GM19099 (cell line): ENCODE data around the gene SLC4A11.

Experiments used
- POLR2A ChIP-seq: IDR thresholded peaks from 3 replicates; pipeline ENCODE4 v1.6.1; 2011; ENCODE audit warnings: low read depth; ENCODE audit not compliant: insufficient read length; ENCODE audit errors: extremely low read depth

SLC4A11 gene

DNA sequence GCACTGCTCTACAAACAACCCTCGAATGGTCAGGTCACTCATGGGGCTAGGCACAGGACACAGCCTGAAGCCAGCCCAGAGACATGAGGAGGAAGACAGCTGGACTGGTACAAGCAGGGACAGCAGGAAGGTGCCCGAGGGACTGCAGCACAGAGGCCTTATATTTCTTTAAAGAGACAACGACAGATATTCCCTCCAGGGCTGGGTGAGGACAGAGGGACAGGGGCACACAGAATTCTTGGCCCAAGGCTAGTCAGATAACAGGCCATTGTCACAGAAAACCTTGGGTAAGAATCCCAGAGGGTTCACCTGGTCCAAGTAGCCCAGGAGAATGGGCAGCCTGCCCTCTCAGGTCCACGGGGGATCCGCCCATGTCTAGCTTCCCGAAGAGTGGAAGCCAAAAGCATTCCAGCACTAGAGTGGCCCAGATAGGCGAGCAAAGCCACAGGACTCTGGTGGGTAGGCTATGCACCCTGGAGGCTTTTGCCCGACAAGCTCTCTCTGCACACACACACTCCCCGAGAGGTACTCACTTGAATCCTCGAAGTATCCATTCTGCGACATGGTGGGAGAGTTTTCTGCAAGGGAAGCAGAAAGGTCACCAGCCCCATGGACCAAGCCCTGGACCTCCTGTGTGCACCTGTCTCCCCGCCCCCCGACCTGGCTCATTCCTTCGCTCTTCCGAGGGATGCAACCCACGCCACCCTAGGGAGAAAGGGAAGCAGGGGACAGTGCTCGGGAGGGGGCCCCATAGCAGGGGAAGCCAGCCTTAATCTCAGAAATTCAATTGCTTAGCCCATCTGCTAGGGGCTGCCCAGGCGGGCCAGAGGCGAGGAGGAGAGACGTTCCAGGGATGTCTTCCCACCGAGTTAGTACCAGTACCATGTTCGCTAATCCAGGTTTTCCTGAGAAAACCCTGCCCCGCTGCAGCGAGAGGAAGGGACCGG lies 1.7 kb downstream of the SLC4A11 start:
- TF ChIP-seq POLR2A = no peak

DNA sequence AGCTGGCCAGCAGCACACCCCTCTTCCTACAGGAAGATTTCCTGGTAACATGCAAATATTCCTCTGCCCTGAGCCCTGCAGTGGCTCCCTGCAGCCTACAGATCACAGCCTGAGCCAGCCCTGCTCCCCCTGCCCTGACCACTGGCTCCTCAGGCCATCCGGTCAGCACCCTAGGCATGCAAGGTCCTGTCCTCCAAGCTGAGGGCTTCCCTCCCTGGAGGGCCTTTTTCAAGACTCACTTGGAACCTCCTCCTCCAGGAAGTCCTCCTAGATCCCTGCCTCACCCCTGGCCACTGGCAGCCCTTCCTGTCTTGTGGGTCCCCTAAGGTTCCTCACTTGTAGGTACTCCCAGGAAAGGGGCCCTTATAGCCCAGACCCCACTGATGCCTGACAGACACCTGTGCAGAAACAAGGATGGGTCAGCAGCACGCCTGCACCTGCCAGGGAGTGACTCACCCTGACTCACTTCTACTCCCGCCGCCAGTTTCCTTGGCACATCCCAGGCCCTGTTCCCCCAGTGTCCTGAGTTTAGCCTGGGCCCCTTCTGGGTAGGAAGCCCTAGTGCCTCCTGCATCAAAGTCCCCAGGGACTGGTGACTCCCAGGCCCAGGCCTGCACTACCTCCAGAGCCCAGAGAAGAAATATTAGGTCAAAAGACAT lies 3.2 kb downstream of the SLC4A11 start:
- no peak for TF ChIP-seq POLR2A

DNA sequence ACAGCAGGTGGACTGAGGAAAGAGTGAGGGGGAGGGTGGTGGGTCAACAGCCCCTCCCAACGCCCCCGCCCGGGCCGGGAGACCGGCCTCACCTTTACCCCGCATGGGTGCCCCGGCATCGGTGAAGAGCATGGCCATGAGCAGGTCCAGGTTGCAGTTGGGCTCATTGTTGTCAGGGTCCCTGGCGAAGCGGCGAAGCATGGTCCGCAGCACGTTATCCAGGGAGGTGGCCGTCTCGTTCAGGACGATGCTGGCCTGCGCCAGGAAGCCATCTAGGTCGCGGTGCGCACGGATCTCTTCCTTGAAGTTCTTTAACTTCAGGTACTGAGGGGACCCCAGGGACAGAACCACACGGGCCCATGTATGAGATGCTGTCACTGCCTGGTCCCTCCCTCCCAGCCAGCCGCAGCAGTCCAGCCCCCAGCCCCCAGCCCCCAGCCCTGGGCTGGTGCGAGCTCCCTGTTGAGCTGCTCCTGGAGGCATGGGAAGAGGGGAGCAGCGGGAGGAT lies 4.9 kb downstream of the SLC4A11 start:
- TF ChIP-seq POLR2A = no peak

DNA sequence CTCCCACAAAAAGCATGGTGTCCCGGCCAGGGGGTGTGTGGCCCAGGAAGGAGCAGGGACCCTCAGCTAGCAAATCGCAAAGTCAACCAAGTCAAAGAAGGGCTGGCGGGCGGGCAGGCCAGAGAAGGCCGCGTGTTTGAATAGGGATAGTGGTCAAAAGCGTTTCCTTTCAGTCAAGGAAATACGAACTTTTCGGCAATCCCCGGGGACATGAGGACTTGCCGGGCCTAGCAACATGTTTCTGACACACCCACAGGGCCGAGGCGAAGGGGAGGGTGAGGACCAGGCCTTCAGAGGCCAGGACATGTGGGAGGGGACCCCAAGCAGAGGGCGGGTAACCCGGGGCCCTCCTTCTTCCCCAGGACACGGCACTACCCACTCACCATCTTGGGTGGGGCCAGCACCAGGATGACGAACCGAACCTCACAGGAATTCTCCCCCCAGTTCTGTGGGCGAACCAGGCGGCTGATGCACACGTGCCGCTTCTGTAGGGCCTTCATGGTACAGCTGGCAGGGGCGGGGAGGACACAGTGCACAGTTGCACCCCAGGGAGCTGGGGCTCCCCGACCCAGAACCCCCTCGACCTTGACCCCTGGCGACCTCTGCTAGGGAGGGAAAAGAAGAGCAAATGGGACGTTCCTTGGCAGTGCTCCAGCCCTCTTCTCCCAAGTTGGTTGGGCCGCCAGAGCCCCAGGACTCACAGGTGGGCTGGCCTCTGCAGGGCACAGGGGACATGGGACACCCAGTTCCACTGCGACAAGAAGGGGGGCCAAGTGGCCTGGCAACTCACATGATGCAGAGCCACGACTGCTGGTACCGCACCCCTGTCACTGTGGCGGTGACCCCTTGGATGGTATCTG lies 5.6 kb downstream of the SLC4A11 start:
- TF ChIP-seq POLR2A = no peak

DNA sequence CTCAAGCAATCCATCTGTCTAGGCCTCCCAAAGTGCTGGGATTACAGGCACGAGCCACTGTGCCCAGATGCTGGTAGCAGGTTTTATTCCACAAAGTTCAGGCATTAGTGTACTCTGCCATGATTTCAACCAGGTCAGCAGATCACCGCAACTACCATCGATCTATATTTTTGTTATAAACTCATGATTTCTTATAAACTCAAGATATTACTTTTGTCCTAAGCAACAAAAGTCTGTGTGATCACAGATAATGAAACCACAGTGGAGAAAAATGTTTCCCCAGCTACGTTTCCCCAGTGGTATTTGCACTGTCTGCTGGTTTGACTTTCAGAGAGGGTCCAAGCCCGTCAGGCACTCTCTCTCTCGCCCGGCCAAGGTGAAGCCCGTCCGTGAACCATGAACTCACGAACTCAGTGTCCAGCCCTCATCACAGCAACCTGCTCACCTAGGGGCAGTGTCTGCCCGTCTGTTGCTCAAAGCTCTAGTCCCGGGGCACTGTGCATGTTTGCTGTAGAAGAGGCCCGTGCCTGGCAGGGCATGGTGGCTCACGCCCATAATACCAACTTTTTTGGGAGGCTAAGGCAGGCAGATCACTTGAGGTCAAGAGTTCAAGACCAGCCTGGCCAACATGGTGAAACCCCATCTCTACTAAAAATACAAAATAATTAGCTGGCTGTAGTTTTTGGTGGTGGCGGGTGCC lies 7.0 kb downstream of the SLC4A11 start:
- no peak for TF ChIP-seq POLR2A

DNA sequence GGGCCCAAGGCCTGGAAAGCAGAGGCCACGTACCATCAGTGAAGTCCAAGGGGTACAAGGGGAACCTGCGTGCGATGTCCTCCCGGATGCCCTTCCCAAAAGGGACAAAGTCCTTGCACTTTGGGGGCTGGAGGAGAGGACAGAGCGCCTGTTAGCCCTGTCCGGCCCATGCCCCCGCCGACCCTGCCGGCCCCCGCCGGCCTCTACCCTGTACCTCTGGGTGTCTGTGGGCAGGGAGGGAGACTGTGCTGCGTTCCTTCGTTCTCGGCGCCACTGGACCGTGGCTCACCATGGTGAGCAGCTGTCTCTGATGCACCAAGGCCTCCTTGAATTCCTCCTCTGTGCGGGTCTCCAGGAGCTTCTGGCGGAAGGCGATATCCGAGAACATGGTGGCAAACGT lies 7.9 kb downstream of the SLC4A11 start:
- TF ChIP-seq POLR2A = no peak

DNA sequence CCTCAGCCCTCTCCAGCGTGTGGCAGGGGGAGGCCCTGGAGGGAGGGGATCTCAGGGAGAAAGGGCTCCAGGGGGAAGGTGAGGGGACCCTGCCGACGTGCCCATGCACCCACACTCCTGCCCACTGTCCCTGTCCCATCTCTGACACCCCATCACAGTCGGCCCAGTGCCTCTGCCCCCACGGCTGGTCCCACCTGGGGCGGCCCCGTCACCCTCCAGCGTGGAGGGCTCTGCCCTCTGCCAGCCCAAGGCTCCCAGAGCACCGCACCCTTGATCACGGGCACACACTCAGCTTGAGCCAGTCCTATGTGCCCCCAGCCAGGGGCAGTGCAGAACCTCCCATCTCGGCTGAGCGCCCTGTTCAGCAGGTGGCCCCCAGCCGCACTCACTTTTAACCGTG lies 9.2 kb downstream of the SLC4A11 start:
- no peak for TF ChIP-seq POLR2A

DNA sequence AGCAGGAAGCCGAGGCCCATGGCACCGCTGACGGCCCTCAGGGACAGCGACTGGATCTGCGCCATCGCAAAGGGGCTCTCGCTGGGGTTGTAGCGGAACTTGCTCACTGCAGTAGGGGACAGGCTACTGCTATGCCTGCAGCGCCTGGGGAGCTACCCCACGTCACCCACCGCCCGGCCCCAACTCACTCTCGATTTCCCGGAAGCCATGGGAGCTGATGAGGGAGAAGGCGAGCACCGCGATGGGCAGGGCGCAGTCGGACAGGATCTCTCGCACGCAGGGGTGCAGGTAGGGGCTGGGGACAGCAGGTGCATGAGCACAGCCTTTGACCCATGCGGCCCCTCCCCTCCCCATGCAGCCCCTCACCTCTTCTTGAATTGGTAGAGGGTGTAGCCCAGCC lies 9.8 kb downstream of the SLC4A11 start:
- no peak for TF ChIP-seq POLR2A

DNA sequence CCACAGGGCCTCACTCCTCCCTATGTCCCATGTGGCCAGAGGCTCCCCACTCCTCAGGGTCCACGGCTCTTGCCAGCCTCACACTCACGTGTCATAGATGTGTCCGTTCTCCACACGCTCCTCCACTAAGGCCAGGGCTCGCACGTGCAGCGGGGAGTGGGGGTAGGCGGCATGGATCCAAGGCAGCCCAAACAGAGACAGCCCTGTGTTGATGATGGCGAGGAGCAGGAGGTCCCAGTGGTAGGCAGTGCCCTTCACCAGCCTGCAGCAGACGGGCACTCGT lies 10.3 kb downstream of the SLC4A11 start:
- TF ChIP-seq POLR2A = no peak

DNA sequence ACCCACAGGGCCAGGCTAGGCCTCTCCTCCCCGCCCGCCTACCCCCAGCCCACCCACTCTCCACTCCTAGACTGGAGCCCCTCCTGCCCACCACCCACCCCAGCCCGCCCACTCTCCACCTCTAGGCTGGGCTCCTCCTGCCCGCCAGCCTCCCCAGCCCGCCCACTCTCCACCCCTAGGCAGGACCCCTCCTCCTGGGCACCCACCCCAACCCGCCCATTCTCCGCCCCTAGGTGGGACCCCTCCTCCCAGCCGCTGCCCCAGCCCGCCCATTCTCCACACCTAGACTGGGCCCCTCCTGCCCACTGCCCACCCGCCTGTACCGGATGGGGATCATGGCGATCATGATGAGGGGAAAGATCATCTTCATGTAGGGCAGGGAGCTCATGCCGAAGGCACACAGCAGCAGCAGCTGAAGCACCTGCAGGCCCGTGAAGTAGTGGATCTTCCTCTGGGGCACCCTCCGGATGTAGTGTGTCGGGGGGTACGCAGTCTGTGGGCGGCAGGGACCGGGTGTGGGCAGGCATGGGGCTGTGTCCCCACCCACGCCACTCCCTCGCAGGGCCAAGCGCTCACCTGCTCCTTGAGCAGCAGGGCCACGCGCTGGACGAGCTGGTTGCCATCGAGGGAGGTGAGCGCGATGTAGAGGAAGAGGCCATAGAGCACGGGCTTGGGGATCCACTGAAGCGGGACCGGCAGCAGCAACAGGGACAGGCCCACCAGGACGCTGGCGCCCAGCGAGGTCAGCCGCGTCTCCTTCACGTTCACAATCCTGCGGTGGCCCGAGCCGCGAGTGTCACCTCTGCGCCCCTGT lies 10.8 kb downstream of the SLC4A11 start:
- no peak for TF ChIP-seq POLR2A

DNA sequence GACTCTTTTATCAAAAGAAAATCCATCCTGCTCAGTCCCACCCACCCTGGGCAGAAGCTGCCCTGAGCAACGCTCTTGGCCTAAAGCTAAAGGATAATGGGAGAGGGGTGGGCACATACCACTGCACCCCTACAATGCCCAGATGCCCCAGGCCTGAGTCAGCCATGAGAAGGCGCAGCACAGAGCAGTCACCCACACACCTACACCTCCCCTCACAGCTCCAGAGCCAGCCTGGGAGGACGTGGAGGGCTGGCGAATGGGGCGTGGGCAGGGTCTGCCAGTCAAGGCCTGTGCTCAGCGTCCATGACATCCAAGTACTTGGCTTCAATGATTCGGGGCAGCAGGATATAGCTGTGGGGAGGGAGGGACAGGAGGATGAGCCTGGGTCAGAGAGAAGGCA lies 11.5 kb downstream of the SLC4A11 start:
- no peak for TF ChIP-seq POLR2A

DNA sequence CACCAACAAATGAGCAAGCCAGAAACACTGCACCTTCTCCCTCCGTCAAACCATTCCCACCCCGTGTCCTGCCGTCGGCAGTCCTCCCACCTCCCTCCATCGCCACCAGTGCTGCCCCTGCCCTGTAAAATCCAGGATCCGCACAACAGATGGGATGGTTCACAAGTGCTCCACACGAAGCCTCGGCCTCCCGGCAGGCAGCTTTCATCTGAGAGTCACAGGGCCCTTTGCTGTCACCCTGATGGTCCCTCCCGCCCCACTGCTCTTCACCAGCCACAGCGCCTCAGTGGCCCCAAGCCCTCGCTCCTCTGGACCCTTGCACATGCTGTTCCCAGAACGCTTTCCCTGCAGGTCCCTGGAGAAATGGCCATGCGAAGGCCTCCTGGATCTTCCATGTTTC lies 12.1 kb downstream of the SLC4A11 start:
- no peak for TF ChIP-seq POLR2A

DNA sequence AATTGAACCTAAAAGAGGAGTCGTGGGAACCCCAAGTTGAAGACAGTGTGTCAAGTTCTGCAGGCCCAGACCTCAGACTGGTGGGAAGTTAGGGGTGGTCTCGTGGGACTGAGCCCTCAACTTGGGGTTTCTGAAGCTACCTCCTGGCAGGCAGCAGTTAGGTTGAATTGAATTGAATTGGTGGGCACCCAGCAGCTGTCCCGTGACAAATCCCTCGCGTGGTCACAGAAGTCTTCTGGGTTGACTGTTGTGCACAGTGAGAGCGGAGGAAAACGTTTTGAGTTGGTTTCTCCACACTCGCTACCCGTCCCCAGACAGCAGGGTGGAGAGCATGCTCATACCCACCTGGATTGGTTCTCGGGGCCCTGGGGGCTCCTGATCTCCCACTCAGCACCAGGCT lies 12.9 kb downstream of the SLC4A11 start:
- TF ChIP-seq POLR2A = no peak
